CD4-positive, alpha-beta memory T cell (primary cell): ENCODE data around the gene TPPP. TPM values are rescaled to one million over a fixed set of nuclear protein-coding genes. Genes with fewer than 3 reads are reported as not detected.

Experiments used
- CTCF ChIA-PET: fragments of 350-600 bp; sonication (Branson Sonifier 250); formaldehyde crosslinking; loops from one replicate; lab custom pipeline; 2021; ENCODE audit warnings: inconsistent platforms; ENCODE audit not compliant: partially characterized antibody; lab: Charles Lee
- POLR2A ChIA-PET: fragments of 350-600 bp; sonication (Branson Sonifier 250); formaldehyde crosslinking; loops from one replicate; lab custom pipeline; 2021; ENCODE audit not compliant: partially characterized antibody; lab: Charles Lee
- DNase-seq, 5 donors: peaks; one replicate each; pipeline versions ENCODE4 v3.0.0 to v3.0.0-alpha.2; 2020 to 2022; ENCODE audit warnings: mixed read lengths in 1 of 5
- H3K27ac ChIP-seq: one replicate; pipeline ENCODE4 v1.7.0; 2013; ENCODE audit warnings: low read depth, low read length
- H3K27me3 ChIP-seq: 2 replicates; pipeline ENCODE4 v1.7.0; 2013; ENCODE audit warnings: mild to moderate bottlenecking, low read length, moderate library complexity; ENCODE audit not compliant: insufficient read depth
- H3K36me3 ChIP-seq: 2 replicates; pipeline ENCODE4 v1.7.0; 2013; ENCODE audit warnings: mild to moderate bottlenecking, low read length, moderate library complexity; ENCODE audit not compliant: insufficient read depth
- H3K4me1 ChIP-seq: 2 replicates; pipeline ENCODE4 v1.7.0; 2013; ENCODE audit warnings: mild to moderate bottlenecking, low read length, moderate library complexity; ENCODE audit not compliant: insufficient read depth
- H3K4me3 ChIP-seq, 2 donors: one replicate each; pipeline ENCODE4 v1.7.0; 2013; ENCODE audit warnings: low read length in 2 of 2, mild to moderate bottlenecking in 1 of 2
- H3K9me3 ChIP-seq, 2 donors: one replicate each; pipeline ENCODE4 v1.7.0; 2013; ENCODE audit warnings: low read length in 2 of 2, control low read depth in 1 of 2; ENCODE audit not compliant: control insufficient read depth in 1 of 2
- H3K27ac Mint-ChIP-seq, 7 donors: one replicate each; pipeline ENCODE4 v1.8.0; 2020 to 2021; ENCODE audit warnings: mixed read lengths in 7 of 7, mild to moderate bottlenecking in 6 of 7, inconsistent platforms in 3 of 7, moderate library complexity in 3 of 7
- H3K27me3 Mint-ChIP-seq, 2 donors: one replicate each; pipeline ENCODE4 v1.8.0; 2020 to 2021; ENCODE audit warnings: mixed read lengths in 2 of 2
- H3K36me3 Mint-ChIP-seq, 2 donors: one replicate each; pipeline ENCODE4 v1.8.0; 2020 to 2021; ENCODE audit warnings: mixed read lengths in 2 of 2, inconsistent platforms in 1 of 2, mild to moderate bottlenecking in 1 of 2
- H3K4me1 Mint-ChIP-seq, 4 donors: one replicate each; pipeline ENCODE4 v1.8.0; 2020 to 2021; ENCODE audit warnings: mixed read lengths in 4 of 4, mild to moderate bottlenecking in 1 of 4
- H3K4me3 Mint-ChIP-seq, 8 donors: one replicate each; pipeline ENCODE4 v1.8.0; 2020 to 2021; ENCODE audit warnings: mixed read lengths in 8 of 8, mild to moderate bottlenecking in 7 of 8, moderate library complexity in 6 of 8, inconsistent platforms in 3 of 8
- H3K9me3 Mint-ChIP-seq, 8 donors: one replicate each; pipeline ENCODE4 v1.8.0; 2020 to 2021; ENCODE audit warnings: mixed read lengths in 8 of 8, mild to moderate bottlenecking in 5 of 8, inconsistent platforms in 3 of 8, moderate library complexity in 1 of 8
- intact Hi-C: fragments of 100-400 bp; cut with micrococcal nuclease; formaldehyde crosslinking; loops from one replicate; pipeline ENCODE4 v1.15.1; 2023
- polyA plus RNA-seq, 2 donors: library from polyadenylated mRNA; unstranded; fragments of 300-500 nt; fragmentation: Illumina TruSeq; gene quantifications; one replicate each; pipeline ENCODE4 v1.2.3, GENCODE V29; 2021
- total RNA-seq, 2 experiments: library from RNA; stranded (reverse); gene quantifications; one replicate each; pipeline ENCODE4 v1.2.3, GENCODE V29; 2021

TPPP gene
- total and polyA plus RNA-seq, 4 experiments from 2014 or later = 0.36 to 3.3 (median 1.1) TPM

- intact Hi-C loops = no loop called here
- Histone ChIP-seq H3K36me3 (no peaks in the 10 kb centered on the region), H3K9me3 (no peaks in the 10 kb centered on the region), H3K27ac (no peak overlapping the region), H3K27me3 (no peaks in the 10 kb centered on the region), H3K4me3 (no peak overlapping the region), H3K4me1 (peaks cover 23% of the 10 kb centered on the region)
- Mint-ChIP-seq H3K9me3 (no peaks in the 10 kb centered on the region), H3K36me3 (peaks cover 10 to 14% of the 10 kb centered on the region in 2 donors), H3K4me3 (no peak overlapping the region), H3K27me3 (peaks cover 0 to 3% of the 10 kb centered on the region in 2 donors), H3K27ac (peak overlapping the region in 1 of 7 donors; percentile 41), H3K4me1 (peaks cover 7 to 20% (median 13%) of the 10 kb centered on the region in 4 donors)
- no peak for DNase-seq
- ChIA-PET CTCF (interaction anchor here (1.1 to 3.7 kb wide), 4 partner anchors 15 to 233 kb away, joined by 3 to 21 read pairs (median 4); no protein-coding TSS in a partner anchor), POLR2A (no interaction called here)
These were observed 24.7 kb downstream of the TPPP start for GRCh38 chr5:668283-668995.

- no peaks in the 10 kb centered on the region for H3K9me3 ChIP-seq
- H3K27me3 ChIP-seq = no peaks in the 10 kb centered on the region
- no peaks in the 10 kb centered on the region for H3K9me3 Mint-ChIP-seq
- POLR2A ChIA-PET = no interaction called here
- H3K4me1 ChIP-seq = peaks cover 8% of the 10 kb centered on the region
- H3K27ac ChIP-seq = no peak overlapping the region
- intact Hi-C loops = no loop called here
- H3K36me3 ChIP-seq = no peaks in the 10 kb centered on the region
- no peak overlapping the region for H3K4me3 ChIP-seq
- peak overlapping the region in 4 of 7 donors; percentile 2 to 52 (median 12) for H3K27ac Mint-ChIP-seq
- no peak for DNase-seq
- no peaks in the 10 kb centered on the region for H3K27me3 Mint-ChIP-seq
- peaks cover 10 to 11% of the 10 kb centered on the region in 2 donors for H3K36me3 Mint-ChIP-seq
- H3K4me3 Mint-ChIP-seq = no peak overlapping the region
- CTCF ChIA-PET = interaction anchor here (0.6 kb wide), 1 partner anchor 247 kb away, joined by 3 read pairs; no protein-coding TSS in a partner anchor
- H3K4me1 Mint-ChIP-seq = peaks cover 0 to 6% (median 4%) of the 10 kb centered on the region in 4 donors
These were observed 26.2 kb downstream of the TPPP start for GRCh38 chr5:666816-667498.

GRCh38 chr5:665956-666711, 27.0 kb downstream of the TPPP start:
- intact Hi-C loops = no loop called here
- H3K4me3 ChIP-seq = no peak overlapping the region
- ChIA-PET CTCF (no interaction called here), POLR2A (no interaction called here)
- DNase-seq = peak in 1 of 5 donors; percentile 31
- no peaks in the 10 kb centered on the region for H3K9me3 ChIP-seq
- H3K4me1 ChIP-seq = no peaks in the 10 kb centered on the region
- no peaks in the 10 kb centered on the region for H3K27me3 ChIP-seq
- no peak overlapping the region for H3K4me3 Mint-ChIP-seq
- no peaks in the 10 kb centered on the region for H3K27me3 Mint-ChIP-seq
- peak overlapping the region in 1 of 7 donors; percentile 55 for H3K27ac Mint-ChIP-seq
- peaks cover 0 to 6% (median 4%) of the 10 kb centered on the region in 4 donors for H3K4me1 Mint-ChIP-seq
- H3K36me3 ChIP-seq = no peaks in the 10 kb centered on the region
- H3K27ac ChIP-seq = no peak overlapping the region
- peaks cover 15 to 17% of the 10 kb centered on the region in 2 donors for H3K36me3 Mint-ChIP-seq
- no peaks in the 10 kb centered on the region for H3K9me3 Mint-ChIP-seq

GRCh38 chr5:665541-665955, 27.6 kb downstream of the TPPP start:
- Histone ChIP-seq H3K27ac (no peak overlapping the region), H3K36me3 (no peaks in the 10 kb centered on the region), H3K9me3 (no peaks in the 10 kb centered on the region), H3K4me3 (no peak overlapping the region), H3K27me3 (no peaks in the 10 kb centered on the region), H3K4me1 (no peaks in the 10 kb centered on the region)
- ChIA-PET POLR2A (no interaction called here), CTCF (no interaction called here)
- intact Hi-C loops = no loop called here
- Mint-ChIP-seq H3K36me3 (peaks cover 18 to 20% of the 10 kb centered on the region in 2 donors), H3K4me1 (peaks cover 0 to 8% (median 4%) of the 10 kb centered on the region in 4 donors), H3K9me3 (no peaks in the 10 kb centered on the region), H3K4me3 (no peak overlapping the region), H3K27ac (no peak overlapping the region), H3K27me3 (no peaks in the 10 kb centered on the region)
- peak in 1 of 5 donors; percentile 39 for DNase-seq

GRCh38 chr5:664994-665360, 28.2 kb downstream of the TPPP start:
- Mint-ChIP-seq H3K9me3 (no peaks in the 10 kb centered on the region), H3K4me1 (peaks cover 1 to 8% (median 4%) of the 10 kb centered on the region in 4 donors), H3K27ac (no peak overlapping the region), H3K27me3 (no peaks in the 10 kb centered on the region), H3K4me3 (no peak overlapping the region), H3K36me3 (peaks cover 22 to 24% of the 10 kb centered on the region in 2 donors)
- Histone ChIP-seq H3K36me3 (no peaks in the 10 kb centered on the region), H3K4me1 (no peaks in the 10 kb centered on the region), H3K27ac (no peak overlapping the region), H3K27me3 (no peaks in the 10 kb centered on the region), H3K9me3 (no peaks in the 10 kb centered on the region), H3K4me3 (no peak overlapping the region)
- intact Hi-C loops = no loop called here
- POLR2A ChIA-PET = no interaction called here
- CTCF ChIA-PET = no interaction called here
- DNase-seq = no peak

GRCh38 chr5:664343-664993, 28.7 kb downstream of the TPPP start:
- CTCF ChIA-PET = no interaction called here
- Mint-ChIP-seq H3K4me3 (no peak overlapping the region), H3K36me3 (peaks cover 26 to 28% of the 10 kb centered on the region in 2 donors), H3K27ac (no peak overlapping the region), H3K4me1 (peaks cover 1 to 8% (median 4%) of the 10 kb centered on the region in 4 donors), H3K9me3 (no peaks in the 10 kb centered on the region), H3K27me3 (no peaks in the 10 kb centered on the region)
- Histone ChIP-seq H3K9me3 (no peaks in the 10 kb centered on the region), H3K27ac (no peak overlapping the region), H3K36me3 (no peaks in the 10 kb centered on the region), H3K4me1 (no peaks in the 10 kb centered on the region), H3K4me3 (no peak overlapping the region), H3K27me3 (no peaks in the 10 kb centered on the region)
- intact Hi-C loops = no loop called here
- POLR2A ChIA-PET = no interaction called here
- DNase-seq = peak in 1 of 5 donors; percentile 37
